NCI-H345 treated with DMSO at 0.1 percent for 48 hours (cell line): ENCODE data around the gene KIF4A.

ENCODE experiments used
- DNase-seq: peaks from one replicate; lab custom pipeline; 2025; ENCODE audit not compliant: unreplicated experiment; lab: John Stamatoyannopoulos, UW

Gene KIF4A

DNA sequence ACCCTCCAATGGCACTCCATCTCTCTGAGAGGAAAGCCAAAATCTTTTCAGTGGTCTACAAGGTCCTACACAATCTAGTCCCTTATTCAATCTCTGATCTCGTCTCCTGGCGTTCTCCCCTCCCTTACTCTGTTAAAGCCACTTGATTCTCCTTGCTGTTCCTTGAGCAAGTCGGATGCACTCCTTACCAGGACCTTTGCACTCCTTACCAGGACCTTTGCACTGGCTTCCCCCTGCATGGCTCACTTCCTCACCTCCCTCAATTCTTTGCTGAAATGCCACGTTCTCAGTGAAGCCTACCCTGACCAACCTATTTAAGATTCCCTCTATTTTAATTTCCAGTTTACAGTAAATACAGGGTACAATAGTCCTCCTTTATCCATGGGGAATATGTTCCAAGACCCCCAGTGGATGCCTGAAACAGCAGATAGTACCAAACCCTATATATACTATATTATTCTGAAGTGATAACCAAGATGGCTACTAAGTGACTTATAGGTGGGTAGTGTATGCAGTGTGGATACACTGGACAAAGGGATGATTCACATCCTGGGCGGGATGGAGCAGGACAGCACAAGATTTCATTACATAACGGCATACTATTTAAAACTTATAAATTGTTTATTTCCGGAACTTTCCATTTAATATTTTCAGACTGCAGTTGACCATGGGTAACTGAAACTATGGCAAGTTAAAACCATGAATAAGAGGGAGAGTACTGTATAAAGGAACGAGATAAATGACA lies 148.2 kb downstream of the KIF4A start:
- DNase-seq = no peak

DNA sequence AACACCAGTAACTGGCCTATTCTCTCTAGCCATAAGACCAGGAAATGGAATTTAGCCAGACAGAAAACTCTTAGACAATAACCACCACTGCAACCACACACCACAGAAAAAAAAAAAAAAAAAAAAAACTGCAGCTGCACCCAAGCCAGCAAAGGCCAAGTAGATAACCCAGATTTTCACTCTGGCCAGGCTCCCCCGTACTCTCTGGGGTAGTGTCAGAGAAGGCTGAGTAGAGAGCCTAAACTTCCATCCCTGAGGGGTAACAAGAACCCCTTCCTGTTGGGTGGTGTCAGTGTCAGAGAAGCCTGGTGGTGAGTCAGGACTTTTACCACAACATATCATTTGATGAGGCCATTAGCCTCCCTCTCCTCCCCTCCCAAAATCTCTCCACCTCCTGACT lies 149.1 kb downstream of the KIF4A start:
- DNase-seq = no peak

DNA sequence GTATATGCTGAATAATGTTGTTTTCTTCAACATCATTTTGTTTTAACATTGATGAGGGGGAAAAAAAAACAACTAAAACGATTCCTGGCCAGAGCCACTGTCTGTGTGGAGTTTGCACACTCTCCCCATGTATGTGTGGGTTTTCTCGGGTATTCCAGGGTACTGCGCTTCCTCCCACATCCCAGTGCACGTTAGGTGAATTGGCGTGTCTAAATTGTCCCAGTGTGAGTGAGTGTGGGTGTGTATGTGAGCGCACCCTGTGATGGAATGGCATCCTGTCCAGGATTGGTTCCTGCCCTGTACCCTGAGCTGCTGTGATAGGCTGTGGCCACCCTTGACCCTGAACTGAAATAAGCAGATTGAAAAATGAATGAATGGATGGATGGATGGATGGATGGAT lies 152.3 kb downstream of the KIF4A start:
- no peak for DNase-seq

DNA sequence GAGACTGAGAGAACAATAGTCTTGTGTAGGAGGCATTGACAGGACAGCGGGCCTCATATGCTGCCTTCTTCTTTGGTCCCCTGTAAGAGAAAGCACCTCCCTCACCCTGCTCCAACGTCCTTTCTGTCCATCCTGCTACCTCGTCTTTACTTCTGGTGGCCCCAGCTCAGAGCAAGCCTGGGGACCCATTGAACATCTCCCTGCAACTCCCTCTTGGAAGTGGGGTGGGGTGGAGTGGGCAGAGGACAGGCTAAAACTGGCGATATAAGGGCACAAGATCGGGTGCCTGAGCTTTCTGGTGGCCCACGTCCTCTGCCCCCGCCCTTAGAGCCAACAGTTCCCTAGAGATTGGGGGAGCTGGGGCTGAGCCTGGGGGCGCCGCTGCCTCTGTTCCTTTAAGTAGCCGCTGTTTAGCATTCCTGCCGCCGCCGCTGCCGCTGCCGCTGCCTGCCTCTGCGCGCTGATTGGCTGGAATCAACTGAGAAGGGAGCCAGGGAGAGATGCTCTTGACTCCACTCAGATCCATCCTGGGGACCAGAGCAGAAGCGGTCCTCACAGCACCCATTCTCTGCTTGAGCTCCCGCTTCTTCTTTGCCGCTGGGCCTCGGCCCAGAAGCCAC lies 154.5 kb downstream of the KIF4A start, which contains the start of gene DLG3:
Gene DLG3, plus strand, starts transcription at position 510 of the 620 bp plus-strand sequence. CDS start 367 bp downstream, outside the sequence.
- peak; percentile 57 for DNase-seq

DNA sequence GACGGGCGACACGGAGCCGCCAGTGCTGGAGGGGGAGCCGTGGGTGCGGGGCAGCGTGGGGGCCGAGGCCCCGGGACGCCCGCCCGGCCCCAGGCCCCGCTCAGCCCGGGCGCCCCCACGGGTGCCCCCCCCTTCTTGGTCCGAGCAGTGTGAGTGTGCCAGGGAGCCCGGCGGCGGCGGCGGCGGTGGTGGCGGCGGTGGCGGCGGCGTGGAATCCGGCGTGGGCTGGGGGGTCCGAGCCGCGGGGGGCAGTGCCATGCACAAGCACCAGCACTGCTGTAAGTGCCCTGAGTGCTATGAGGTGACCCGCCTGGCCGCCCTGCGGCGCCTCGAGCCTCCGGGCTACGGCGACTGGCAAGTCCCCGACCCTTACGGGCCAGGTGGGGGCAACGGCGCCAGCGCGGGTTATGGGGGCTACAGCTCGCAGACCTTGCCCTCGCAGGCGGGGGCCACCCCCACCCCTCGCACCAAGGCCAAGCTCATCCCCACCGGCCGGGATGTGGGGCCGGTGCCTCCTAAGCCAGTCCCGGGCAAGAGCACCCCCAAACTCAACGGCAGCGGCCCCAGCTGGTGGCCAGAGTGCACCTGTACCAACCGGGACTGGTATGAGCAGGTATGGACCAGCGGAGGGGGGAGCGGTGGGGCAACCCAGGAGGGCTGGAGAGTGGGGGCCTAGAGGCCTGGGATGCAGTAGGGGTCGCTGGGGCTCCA lies 155.2 kb downstream of the KIF4A start:
- DNase-seq = no peak

DNA sequence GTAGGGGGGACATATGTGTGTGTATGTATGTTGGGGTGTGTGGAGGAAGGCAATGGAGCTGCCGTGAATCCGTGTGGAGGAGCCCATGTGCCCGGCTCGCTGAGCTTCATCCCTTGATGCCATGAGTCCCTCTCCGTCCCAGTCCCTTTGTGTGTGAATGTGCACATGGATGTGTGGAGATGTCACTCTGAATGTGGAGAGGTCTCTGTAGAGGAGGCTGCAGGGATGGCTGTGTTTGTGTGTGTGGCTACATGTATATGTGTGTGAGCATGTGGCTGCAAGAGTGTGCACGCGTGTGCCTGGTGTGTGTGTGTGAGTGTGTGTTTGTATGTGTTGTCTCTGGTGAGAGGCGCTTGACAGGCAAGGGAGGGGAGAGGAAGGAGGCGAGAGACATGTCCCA lies 156.0 kb downstream of the KIF4A start:
- DNase-seq = no peak

DNA sequence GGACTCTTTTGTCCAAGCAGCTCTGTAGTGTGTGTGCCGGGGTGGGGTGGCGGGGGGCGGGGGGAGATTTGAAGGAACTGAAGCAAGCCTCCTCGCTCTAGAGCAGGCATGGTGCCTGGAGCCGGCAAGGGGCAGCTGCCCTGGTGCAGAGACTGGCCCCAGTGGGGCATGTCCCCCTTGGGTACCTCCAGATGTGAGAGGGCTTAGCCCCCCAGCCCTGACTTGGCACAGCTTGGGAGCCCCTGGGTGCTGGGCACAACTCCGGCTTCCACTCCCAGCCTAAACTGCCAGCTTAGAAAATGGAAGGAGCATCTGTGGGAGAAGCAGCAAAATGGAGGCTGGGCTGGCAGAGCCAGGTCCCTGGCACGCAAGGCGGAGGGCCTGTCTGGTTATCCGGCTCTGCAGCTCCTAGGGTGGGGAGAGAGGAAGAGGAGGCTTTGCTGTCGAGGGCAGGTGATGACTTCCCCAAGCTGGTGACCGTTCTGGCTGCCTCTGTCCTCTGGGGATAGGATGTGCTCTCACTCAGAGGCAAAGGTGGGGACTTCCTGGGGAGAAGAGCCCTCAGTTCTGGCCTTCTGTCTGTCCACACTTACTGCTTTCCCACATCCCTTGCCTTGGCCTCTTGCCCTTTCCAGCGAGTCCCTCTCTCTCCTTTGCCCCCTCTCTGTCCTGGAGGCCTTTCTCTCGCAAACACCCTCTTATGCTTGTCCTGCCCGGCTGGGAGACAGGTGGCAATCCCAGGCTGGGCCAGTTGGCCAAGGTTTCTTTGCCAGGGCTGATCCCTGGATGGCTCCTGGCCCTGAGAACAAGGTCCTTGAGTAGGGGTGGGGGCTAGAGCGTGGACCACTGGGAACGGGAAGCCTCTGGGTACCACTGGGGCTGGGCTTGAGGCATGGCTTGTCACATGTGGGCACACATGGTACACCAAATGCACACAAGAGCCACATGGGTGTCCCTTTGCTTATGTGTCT lies 156.8 kb downstream of the KIF4A start:
- no peak for DNase-seq

DNA sequence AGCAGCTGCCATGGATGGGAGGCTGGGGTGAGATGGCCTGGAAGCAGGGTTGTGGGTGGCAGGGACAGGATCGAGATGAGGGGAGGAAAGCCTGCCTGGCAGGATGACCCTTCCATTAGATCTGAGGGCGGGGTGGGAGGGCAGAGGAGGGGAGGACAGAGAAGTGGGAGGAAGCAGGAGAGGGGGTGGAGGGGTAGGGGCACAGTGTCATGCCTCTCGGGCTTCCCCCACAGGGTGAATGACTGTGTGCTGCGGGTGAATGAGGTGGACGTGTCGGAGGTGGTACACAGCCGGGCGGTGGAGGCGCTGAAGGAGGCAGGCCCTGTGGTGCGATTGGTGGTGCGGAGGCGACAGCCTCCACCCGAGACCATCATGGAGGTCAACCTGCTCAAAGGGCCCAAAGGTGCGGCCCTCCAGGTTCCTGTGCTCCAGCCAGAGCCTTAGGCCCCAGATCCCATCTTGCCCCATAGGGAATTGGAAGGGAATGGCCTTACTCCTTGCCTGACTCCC lies 159.6 kb downstream of the KIF4A start:
- no peak for DNase-seq

DNA sequence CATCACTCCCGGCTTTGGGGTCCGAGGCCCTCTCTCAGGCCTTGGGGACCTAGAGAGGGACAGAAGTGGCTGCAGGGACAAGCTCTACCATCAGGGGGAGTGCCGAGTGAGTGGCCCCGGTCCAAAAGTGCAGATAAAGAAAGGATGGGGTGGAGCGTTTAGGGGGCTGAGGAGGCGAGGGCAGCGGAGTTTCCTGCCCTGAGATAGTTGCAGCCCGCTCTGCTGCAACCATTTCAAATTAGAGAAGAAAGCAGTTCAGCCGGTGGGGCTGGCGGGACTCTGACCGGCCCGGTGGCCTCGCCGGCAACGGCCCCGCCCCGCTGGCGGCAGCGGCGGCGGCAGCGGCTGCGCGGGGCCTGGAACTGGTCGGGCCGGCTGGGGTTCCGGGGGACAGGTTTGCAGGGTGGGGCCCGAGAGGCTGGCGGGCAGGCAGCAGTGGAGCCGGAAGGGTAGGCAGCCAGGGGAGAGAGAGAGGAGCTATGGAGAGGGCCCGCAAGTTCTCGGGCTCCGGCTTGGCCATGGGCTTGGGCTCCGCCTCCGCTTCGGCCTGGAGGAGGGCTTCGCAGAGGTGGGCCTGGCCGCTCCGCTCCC lies 162.3 kb downstream of the KIF4A start:
- DNase-seq = peak; percentile 44

DNA sequence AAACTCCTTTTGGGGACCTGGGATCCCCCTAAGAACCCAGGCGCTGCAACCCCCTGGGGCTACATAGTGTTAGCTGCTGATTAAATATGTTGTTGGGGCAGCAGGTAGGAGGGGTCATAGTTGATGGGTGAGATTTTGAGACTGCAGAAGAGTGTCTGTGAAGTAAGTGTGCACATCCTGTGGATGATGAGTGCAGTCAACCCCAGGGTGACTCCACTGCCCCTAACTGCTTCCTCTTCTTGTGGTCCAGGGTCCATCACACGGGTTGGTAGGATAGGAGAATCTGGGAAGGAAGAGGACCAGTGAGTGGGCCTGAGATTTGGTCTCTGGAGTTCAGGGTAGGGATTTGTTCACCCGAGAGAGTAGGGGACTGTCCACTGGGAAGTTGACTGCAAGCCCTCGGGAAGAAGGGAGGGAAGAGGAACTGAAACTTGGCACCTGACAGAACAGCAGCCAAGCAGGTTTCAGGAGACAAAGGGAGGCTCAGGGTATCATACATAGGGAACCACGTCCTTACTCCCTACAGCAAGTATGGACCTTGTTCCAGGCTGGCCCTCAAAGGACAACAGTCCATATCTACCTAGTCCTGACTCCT lies 163.2 kb downstream of the KIF4A start:
- no peak for DNase-seq

DNA sequence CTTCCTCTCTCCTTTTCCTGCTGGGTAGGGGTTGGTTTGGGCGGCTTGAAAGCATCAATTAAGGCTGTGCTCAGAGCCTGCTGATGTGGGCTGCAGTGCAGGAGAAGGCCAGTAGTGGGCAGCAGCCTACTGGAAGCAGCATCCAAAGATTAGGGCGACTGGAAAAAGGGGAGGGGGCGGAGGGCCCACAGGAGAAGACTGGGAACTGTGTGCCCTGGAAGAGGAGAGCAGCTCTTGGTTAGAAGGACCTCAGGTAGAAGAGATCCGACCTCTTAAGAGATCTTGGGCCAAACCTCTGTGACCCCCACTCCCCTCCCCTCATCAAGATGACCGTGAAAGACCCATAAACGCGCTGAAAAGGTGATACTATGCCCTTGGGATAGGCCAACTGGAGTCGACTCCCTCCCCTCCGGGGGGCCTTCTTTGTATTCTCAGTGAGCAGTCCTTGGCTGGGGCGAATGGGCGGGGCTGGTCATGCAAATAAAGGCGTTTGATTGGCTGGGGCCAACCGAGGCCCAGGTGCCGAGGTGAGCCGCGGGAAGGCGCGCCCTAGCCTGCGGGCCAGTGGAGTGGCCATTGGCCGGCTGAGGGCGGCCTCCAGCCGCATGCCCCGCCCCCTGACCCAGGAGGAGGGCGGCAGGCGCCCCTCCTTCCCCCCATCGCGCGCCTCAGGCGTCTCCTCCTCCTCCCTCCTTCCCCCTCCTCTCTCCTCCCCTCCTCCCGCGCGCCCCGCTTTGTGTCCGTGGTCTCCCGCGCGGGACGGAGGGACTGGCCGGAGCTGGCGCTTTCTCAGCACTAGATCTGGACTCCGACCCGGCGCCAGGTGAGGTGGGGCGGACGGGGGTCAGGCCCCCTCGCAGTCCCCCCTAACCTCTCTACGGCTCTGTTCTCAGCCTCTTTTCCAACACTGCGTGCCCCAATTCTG lies 164.8 kb downstream of the KIF4A start:
- peak; percentile 86 for DNase-seq

DNA sequence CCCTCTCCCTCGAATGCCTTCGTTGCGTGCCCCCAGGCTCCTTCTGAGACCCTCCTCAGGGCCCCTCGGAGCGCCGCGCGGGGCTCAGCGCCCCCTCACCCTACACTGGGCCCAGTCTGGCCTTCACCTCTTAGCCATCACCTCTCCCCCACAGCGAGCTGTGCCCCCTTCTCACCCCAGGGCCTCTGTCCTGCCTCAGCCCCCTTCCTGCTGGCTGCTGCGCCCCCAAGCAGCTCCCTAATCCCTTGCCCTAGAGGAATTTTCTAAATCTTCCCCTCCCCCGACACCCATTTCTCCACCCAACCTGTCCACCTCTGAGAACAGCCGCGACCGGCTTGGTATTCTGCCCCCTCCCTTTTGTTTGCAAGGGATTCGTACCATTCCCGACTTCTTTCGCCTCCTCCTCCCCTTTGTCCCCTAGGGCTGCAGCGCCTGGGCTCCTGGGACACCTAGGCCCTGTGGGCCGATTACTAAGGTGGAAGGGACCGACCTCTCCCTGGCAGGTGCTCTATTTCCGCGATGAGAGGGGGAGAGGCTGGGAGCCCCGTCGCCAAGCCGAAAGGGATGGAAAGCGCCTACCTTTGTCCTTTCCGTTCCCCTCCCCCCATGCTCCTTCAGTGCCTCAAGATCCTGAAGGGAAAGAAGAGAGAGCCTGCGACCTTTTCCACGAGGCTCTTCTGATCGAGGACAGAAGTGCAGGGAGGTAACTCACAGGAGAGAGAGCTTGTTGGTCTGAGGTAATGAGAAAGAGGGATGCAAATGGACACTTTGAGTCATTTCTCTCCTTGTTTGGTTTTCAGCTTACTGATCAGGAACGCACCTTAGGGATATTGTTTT lies 165.7 kb downstream of the KIF4A start:
- DNase-seq = no peak

DNA sequence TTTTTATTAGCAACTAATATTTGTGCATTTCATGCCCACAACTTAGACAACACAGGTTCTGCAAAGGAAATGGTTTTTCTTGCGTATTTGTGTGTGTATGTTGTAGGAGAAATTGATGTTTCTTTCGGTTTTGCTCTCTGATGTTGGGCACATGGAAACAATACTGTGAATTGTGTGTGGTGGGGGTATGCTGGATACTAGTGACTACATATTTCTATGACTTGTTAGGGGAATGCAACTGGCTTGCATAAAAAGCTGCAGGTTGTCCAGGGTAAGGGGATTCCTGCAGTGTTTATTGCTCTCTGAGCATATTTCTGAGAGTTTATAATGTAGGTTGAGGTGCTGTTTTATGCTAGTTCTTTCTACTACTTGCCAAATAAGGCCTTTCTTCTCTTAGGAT lies 166.4 kb downstream of the KIF4A start:
- no peak for DNase-seq

DNA sequence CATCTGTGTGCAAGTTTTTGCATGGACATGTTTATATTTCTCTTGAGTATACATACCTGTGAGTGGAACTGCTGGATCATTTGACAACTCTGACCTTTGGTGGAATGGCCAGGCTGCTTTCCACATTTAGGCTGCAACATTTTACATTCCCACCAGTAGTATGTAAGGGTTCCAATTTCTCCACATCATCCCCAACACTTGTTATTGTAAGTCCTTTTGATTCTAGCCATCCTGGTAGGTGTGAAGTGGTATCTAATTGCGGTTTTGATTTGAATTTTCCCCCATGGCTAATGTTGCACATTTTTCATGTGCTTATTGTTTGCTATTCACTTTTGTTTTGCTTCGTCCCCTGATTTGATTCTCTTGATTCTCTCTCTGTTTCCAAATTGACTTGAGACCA lies 171.1 kb downstream of the KIF4A start:
- no peak for DNase-seq

DNA sequence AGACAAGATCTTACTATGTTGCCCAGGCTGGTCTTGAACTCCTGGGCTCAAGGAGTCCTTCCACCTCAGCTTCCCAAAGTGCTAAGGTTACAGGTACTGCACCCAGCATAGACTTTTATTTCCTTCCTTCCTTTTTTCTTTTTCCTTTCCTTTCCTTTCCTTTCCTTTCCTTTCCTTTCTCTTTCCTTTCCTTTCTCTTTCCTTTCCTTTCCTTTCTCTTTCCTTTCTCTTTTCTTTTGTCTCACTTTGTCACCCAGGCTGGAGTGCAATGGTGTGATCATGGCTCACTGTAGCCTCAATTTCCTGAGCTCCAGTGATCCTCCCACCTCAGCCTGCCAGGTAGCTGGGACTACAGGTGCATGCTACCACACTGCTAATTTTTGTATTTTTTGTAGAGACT lies 174.1 kb downstream of the KIF4A start:
- no peak for DNase-seq

DNA sequence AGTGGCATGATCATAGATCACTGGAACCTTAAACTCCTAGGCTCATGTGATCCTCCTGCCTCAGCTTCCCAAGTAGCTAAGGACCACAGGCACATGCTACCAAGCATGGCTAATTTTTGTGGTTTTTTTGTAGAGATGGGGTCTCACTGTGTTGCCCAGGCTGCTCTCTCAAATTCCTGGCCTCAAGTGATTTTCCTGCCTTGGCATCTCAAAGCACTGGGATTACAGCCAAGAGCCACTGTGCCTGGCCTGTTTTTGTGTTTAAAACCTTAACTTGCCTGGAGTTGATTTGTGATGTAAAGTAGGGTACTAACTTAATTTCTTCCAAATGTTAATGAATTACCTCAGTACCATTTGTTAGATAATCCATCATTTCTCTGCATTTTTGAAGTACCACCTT lies 177.1 kb downstream of the KIF4A start:
- no peak for DNase-seq

DNA sequence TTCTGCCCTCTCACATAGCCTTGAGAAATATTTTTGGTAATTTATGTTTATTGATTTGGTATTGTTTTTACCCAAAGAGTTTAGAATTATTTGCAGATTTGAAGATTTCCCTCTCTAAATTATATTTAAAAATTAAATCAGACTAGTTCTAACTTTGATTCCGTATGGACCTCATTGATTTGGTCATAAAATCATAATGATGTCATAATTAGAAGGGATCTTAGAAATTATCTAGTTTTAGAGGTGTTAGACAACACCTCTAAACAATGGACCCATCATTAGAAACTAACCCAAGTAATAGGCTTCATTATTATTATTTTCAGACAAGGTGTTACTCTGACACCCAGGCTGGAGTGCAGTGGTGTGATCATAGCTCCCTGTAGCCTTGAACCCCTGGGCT lies 178.8 kb downstream of the KIF4A start:
- no peak for DNase-seq
